ENCODE results near the gene MEG3.

Gene MEG3

DNA sequence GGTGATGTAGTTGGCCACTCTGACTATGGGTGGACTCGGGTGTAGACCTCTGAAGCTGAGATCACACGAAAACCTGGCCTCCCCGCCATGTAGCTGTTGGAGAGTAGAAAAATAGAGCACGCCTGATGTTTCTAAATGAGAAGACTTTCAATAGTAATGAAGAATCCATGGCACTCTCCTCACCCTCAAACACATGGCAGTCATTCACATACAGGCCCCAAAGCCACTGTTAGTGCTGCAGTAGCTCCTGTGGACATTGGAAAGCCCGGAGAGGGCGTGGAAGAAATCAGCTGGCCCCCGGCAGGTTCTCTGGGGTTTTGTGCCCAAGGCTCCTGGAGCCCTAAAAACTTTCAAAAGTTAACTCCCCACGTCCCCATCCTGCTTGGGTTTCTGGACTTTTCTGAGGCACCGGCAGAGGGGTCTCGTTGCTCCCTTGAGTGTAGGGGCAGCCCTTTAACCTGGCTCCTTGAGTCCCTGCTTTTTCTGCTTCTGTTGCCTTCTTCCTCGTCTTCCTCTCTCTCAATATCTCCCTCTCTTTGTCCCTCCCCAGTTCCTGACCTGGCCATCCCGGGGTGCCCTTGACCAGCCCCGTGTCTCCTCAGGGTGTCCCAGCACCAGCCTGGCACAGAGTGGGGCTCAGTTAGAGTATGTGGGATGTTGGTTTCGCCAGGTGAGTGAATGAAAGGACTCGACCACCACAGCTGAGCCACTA lies 8.3 kb downstream of the MEG3 start:
- TF ChIP-seq, protein P1, sequence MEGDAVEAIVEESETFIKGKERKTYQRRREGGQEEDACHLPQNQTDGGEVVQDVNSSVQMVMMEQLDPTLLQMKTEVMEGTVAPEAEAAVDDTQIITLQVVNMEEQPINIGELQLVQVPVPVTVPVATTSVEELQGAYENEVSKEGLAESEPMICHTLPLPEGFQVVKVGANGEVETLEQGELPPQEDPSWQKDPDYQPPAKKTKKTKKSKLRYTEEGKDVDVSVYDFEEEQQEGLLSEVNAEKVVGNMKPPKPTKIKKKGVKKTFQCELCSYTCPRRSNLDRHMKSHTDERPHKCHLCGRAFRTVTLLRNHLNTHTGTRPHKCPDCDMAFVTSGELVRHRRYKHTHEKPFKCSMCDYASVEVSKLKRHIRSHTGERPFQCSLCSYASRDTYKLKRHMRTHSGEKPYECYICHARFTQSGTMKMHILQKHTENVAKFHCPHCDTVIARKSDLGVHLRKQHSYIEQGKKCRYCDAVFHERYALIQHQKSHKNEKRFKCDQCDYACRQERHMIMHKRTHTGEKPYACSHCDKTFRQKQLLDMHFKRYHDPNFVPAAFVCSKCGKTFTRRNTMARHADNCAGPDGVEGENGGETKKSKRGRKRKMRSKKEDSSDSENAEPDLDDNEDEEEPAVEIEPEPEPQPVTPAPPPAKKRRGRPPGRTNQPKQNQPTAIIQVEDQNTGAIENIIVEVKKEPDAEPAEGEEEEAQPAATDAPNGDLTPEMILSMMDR (conservative IDR thresholded peaks at IDR 0.05; ENCODE audit: low read length): no peak
- DNase-seq (ENCODE audit: low read depth): no peak
- no peak overlapping the region for H3K4me3 ChIP-seq (ENCODE audit: low read length)

GRCh38 chr14:100834794-100835547 lies 9.1 kb downstream of the MEG3 start:
- H3K4me3 ChIP-seq (ENCODE audit: low read length): no peak overlapping the region
- TF ChIP-seq, protein P1 (conservative IDR thresholded peaks at IDR 0.05; ENCODE audit: low read length): no peak
- no peak for DNase-seq (ENCODE audit: low read depth)

GRCh38 chr14:100835548-100836310 lies 9.8 kb downstream of the MEG3 start:
- DNase-seq (ENCODE audit: low read depth): no peak
- H3K4me3 ChIP-seq (ENCODE audit: low read length): no peak overlapping the region
- TF ChIP-seq, protein P1 (conservative IDR thresholded peaks at IDR 0.05; ENCODE audit: low read length): no peak

DNA sequence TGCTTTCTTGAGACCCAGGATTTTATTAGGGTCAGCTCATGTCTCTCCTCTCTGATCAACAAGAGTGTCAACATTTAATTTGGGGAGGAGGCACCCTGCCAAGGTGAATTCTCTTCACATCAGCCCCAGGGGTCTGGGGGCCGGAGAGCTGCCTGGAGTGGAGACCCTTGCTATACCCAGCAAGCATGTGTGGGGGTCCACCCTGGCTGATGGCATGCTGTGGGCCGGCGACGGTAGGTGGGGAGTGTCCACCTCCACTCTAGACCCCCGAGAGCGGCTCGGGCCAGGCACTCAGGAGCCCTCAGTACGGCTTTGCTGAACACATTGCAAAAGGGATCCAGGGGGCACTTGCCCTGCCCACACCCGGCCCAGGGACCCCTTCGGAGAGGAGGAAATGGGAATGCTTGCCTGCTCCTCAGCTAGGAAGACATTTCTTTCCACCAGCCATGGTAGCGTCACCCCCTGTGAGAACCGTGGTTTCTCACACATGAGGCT lies 10.4 kb downstream of the MEG3 start:
- no peak overlapping the region for H3K4me3 ChIP-seq (ENCODE audit: low read length)
- TF ChIP-seq, protein P1 (conservative IDR thresholded peaks at IDR 0.05; ENCODE audit: low read length): no peak
- no peak for DNase-seq (ENCODE audit: low read depth)

GRCh38 chr14:100836941-100837804 lies 11.3 kb downstream of the MEG3 start:
- no peak for DNase-seq (ENCODE audit: low read depth)
- TF ChIP-seq, protein P1 (conservative IDR thresholded peaks at IDR 0.05; ENCODE audit: low read length): no peak
- H3K4me3 ChIP-seq (ENCODE audit: low read length): no peak overlapping the region

- no peak overlapping the region for H3K4me3 ChIP-seq (ENCODE audit: low read length)
- TF ChIP-seq, protein P1 (conservative IDR thresholded peaks at IDR 0.05; ENCODE audit: low read length): no peak
- DNase-seq (ENCODE audit: low read depth): no peak
Observed at GRCh38 chr14:100837805-100838350, 12.0 kb downstream of the MEG3 start.
